IMR-90 (cell line): Measurements from ENCODE around the gene NT5E.
"Not testable (repeated sequence)": the region's sequence is repeated elsewhere in the genome, so short reads cannot be mapped to it uniquely, and the experiment has no call there.

Experiments
- NFE2L2 ChIP-seq: fragments of 150-350 bp; IDR thresholded peaks from 2 replicates; pipeline ENCODE4 v1.6.1; 2016; ENCODE audit warnings: low read depth, mild to moderate bottlenecking, low read length
- POLR2A ChIP-seq: IDR thresholded peaks from 2 replicates; pipeline ENCODE4 v1.6.1; 2012; ENCODE audit warnings: mild to moderate bottlenecking, low read depth, low read length

GRCh38 chr6:85524281-85524680, 74.4 kb downstream of the NT5E start:
- not testable (repeated sequence) for TF ChIP-seq NFE2L2, POLR2A
